Omental fat pad (tissue), 4 donors: ENCODE data around the gene WAPL. TPM values are rescaled to one million over a fixed set of nuclear protein-coding genes. Genes with fewer than 3 reads are reported as not detected.

Source experiments
- ATAC-seq: fragments of 150-250 bp; one replicate; pipeline ENCODE4 v1.9.1; 2016; ENCODE audit warnings: mild to moderate bottlenecking, moderate library complexity; ENCODE audit not compliant: low FRiP score
- DNase-seq: peaks from one replicate; pipeline ENCODE4 v3.0.0-alpha.2; 2019; ENCODE audit warnings: low spot score
- total RNA-seq, 4 donors: library from RNA; depleted of rRNA; stranded (reverse); fragments of >200 nt; gene quantifications; one replicate each; pipeline ENCODE4 v1.1.0, GENCODE V29; 2016
- TF ChIP-seq, protein P1 (sequence below), 3 donors: fragments of 450-650 bp; IDR thresholded peaks; one replicate each; pipeline ENCODE4 v1.5.1; 2016 to 2017; ENCODE audit warnings: antibody characterized with exemption in 3 of 3, mild to moderate bottlenecking in 3 of 3, moderate library complexity in 2 of 3

WAPL gene
- total RNA-seq, 4 donors from 2014 or later: 29.8 to 61.5 (median 40.1) TPM

DNA sequence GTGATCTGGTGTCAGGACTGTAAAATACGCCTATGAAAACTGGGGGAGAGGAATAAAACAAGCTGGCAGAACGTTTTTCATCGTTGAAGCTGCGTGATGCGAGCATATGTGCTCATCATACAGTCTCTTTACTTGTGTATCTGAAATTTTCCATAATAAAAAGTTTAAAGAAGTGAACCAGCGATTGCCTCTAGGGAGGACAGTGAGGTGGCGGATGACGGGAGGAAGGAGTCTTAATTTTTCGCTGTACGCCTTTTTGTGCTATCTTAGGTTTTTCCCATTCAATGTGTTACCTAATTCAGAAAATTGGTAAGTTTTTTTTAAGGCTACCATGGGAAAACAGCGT, 891 bp upstream of the WAPL start:
- TF ChIP-seq, protein P1, sequence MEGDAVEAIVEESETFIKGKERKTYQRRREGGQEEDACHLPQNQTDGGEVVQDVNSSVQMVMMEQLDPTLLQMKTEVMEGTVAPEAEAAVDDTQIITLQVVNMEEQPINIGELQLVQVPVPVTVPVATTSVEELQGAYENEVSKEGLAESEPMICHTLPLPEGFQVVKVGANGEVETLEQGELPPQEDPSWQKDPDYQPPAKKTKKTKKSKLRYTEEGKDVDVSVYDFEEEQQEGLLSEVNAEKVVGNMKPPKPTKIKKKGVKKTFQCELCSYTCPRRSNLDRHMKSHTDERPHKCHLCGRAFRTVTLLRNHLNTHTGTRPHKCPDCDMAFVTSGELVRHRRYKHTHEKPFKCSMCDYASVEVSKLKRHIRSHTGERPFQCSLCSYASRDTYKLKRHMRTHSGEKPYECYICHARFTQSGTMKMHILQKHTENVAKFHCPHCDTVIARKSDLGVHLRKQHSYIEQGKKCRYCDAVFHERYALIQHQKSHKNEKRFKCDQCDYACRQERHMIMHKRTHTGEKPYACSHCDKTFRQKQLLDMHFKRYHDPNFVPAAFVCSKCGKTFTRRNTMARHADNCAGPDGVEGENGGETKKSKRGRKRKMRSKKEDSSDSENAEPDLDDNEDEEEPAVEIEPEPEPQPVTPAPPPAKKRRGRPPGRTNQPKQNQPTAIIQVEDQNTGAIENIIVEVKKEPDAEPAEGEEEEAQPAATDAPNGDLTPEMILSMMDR (IDR thresholded peaks at IDR 0.05): no peak
- ATAC-seq: no peak
- DNase-seq: no peak

DNA sequence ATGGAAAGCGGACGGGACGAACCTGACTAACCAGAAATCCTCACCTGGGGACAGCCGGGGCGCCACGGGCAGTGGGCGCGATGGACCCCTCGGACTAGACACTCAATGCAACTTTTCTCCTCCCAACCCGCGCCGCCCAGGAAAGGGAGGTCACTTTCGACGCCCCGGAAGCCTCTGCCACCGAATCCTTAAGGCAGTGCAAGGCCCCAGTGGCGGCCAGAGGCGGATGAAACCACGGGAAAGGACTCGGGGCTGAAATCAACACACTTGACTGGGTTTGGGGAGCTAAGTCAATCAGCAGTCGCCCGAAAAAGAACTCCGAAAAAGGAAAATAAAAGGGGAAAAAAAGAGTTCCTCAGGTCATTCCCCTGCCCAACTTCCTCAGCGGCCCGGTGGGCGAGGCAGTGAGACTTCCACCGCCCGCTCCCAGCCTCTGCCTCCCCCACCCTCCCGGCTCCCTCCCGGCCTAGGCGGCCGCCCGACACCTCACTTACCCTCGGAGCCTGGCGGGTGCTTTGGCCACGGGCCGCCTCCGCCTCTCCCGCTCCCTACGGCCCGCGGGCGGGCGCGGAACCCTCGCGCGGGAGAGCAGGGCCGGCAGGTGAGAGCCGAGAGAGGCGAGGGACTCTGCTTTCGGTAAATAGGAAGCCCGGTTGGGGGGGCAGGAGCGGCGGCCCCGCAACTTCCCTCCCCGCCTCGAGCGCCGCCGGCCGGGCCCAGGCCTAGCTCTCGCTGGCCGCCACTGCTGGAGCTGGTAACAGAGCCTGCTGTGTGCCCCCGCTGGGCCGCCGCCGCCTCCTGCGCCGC, 518 bp downstream of the WAPL start:
- TF ChIP-seq, protein P1 (IDR thresholded peaks at IDR 0.05): no peak
- peak; percentile 44 for DNase-seq

GRCh38 chr10:86518781-86519180, 2.8 kb downstream of the WAPL start:
- no peak for DNase-seq
- TF ChIP-seq, protein P1 (IDR thresholded peaks at IDR 0.05): no peak
- ATAC-seq: no peak

More for the DNA sequence above, 518 bp downstream of the WAPL start:
- peak; percentile 61 for ATAC-seq

DNA sequence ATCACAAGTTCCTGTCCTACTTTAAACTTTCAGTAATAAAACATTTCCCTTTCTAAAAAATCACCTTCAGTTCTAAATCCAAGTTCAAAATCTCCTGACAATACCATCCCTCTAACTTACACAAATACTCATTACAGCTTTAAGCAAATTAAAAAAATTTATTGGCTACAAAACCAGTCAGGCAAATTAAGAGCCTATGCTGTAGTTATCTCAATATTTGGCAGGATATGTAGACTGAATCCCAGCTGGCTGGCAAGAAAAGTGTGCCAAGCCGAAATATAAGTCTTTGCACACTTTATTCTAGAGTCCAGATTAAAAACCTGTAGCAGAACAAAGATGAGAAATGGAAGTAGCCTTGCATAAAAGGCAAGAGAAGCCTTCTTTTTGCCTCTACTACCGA, 9.5 kb downstream of the WAPL start:
- DNase-seq (no peak), ATAC-seq (no peak)
- TF ChIP-seq, protein P1 (IDR thresholded peaks at IDR 0.05): no peak

DNA sequence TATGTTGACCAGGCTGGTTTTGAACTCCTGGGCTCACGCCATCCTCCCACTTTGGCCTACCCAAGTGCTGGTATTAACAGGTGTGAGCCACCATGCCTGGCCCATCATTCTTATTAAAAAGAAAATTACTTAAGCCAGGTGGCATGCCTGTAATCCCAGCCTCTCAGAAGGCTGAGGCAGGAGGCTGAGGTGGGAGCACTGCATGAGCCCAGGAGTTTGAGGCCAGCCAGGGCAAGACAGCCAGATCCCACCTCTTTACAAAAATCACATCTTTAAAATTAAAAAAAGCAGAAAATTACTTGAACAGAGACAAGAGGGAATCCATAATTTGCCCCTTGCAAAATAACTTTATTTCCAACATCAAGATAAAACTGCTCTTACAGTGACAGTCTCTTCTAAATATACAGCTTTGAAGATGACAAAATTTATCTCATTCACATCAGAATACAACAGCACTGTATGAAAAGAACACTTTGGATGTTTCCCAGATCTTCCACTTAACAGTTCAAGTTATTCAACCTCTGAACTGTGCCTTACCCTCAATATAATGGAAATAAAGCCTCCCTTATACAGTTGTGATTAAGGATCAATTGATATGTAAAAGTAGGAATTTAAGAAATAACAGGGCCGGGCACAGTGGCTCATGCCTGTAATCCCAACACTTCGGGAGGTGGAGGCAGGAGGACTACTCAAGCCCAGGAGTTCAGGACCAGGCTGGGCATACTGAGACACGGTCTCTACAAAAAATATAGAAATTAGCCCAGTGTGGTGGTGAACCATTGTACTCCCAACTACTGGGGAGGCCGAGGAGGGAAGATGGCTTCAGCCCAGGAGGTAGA, 10.3 kb downstream of the WAPL start:
- DNase-seq (no peak), ATAC-seq (no peak)
- TF ChIP-seq, protein P1 (IDR thresholded peaks at IDR 0.05): no peak

GRCh38 chr10:86509145-86509544, 12.4 kb downstream of the WAPL start:
- DNase-seq: no peak
- TF ChIP-seq, protein P1 (IDR thresholded peaks at IDR 0.05): no peak
- no peak for ATAC-seq
